HCT116 (cell line): ENCODE measurements around the gene PM20D2. TPM values are rescaled to one million over a fixed set of nuclear protein-coding genes. Genes with fewer than 3 reads are reported as not detected.

ENCODE experiments used
- ATAC-seq: fragments of 200-7000 bp; cut with Tn5 transposase; 2 replicates; pipeline ENCODE4 v1.9.1; 2020; ENCODE audit warnings: mild to moderate bottlenecking, moderate library complexity
- BruUV-seq: library from RNA; stranded (reverse); fragments of 400-500 nt; replicated peaks from 2 replicates; lab custom pipeline; 2021; lab: Mats Ljungman, UMichigan
- CTCF ChIA-PET: fragments of 300-600 bp; sonication (Branson Sonifier 250); formaldehyde crosslinking; loops from one replicate; lab custom pipeline; 2021; ENCODE audit warnings: antibody characterized with exemption; lab: Charles Lee
- POLR2A ChIA-PET: fragments of 300-600, 350-600 bp; sonication (Branson Sonifier 250); formaldehyde crosslinking; loops from one replicate; lab custom pipeline; 2021; ENCODE audit warnings: antibody characterized with exemption; lab: Charles Lee
- RAD21 ChIA-PET, 2 experiments: fragments of 300-600 bp; sonication (Branson Sonifier 250); formaldehyde crosslinking; loops; one replicate each; lab custom pipeline; 2023; ENCODE audit warnings: low total read pairs in 2 of 2; ENCODE audit not compliant: uncharacterized antibody in 2 of 2, unreplicated experiment in 2 of 2, low non-redundant PET in 1 of 2; lab: Charles Lee
- DNase-seq: peaks from one replicate; pipeline ENCODE4 v3.0.0-alpha.2; 2010; ENCODE audit warnings: low read depth, low spot score
- H2AFZ ChIP-seq: fragments of 200-600 bp; shearing (Covaris generic), sonication (generic); 2 replicates; pipeline ENCODE4 v1.6.1; 2017; ENCODE audit warnings: low read depth, mixed run types, mixed read lengths, antibody characterized with exemption, low read length; ENCODE audit not compliant: poor library complexity, severe bottlenecking
- H3K27ac ChIP-seq: 2 replicates; pipeline ENCODE4 v1.5.1; 2012; ENCODE audit warnings: low read depth, low read length
- H3K27me3 ChIP-seq: fragments of 200-600 bp; sonication (generic); 2 replicates; pipeline ENCODE4 v1.6.1; 2016; ENCODE audit warnings: mixed run types, low read length, mixed read lengths; ENCODE audit not compliant: insufficient read depth
- H3K36me3 ChIP-seq, 2 experiments: fragments of 200-500 bp in 1 of 2; fragments of 200-600 bp in 1 of 2; sonication (Bioruptor generic) in 1 of 2; sonication (generic) in 1 of 2; 2 replicates each; pipeline versions ENCODE4 v1.5.1 to v1.6.1; 2014 to 2016; ENCODE audit warnings: low read length in 2 of 2, inconsistent platforms in 1 of 2, mixed read lengths in 1 of 2, mixed run types in 1 of 2; ENCODE audit not compliant: insufficient read depth in 2 of 2, control insufficient read depth in 1 of 2
- H3K4me1 ChIP-seq, 2 experiments: fragments of 200-600 bp in 1 of 2; sonication (generic) in 1 of 2; 2 replicates each; pipeline versions ENCODE4 v1.5.1 to v1.6.1; 2012 to 2017; ENCODE audit warnings: low read length in 2 of 2, inconsistent platforms in 1 of 2, mild to moderate bottlenecking in 1 of 2, mixed read lengths in 1 of 2, mixed run types in 1 of 2, moderate library complexity in 1 of 2; ENCODE audit not compliant: insufficient read depth in 2 of 2, control insufficient read depth in 1 of 2
- H3K4me2 ChIP-seq: fragments of 200-600 bp; sonication (generic); 2 replicates; pipeline ENCODE4 v1.6.1; 2017; ENCODE audit warnings: mixed run types, low read length, mixed read lengths
- H3K4me3 ChIP-seq, 2 experiments: fragments of 200-600 bp in 1 of 2; sonication (generic) in 1 of 2; replicated peaks in 1 of 2; 2 replicates each; pipeline ENCODE4 v1.5.1; 2011 to 2016; ENCODE audit warnings: low read length in 2 of 2, control low read depth in 1 of 2, low read depth in 1 of 2, mild to moderate bottlenecking in 1 of 2, mixed read lengths in 1 of 2, mixed run types in 1 of 2
- H3K79me2 ChIP-seq: fragments of 200-600 bp; sonication (generic); 2 replicates; pipeline ENCODE4 v1.6.1; 2017; ENCODE audit warnings: mild to moderate bottlenecking, mixed run types, low read length, moderate library complexity, mixed read lengths; ENCODE audit not compliant: insufficient read depth
- H3K9ac ChIP-seq: fragments of 200-600 bp; sonication (generic); 2 replicates; pipeline ENCODE4 v1.6.1; 2016; ENCODE audit warnings: low read length, mixed read lengths
- H3K9me2 ChIP-seq: fragments of 200-600 bp; sonication (generic), shearing (Covaris generic); 2 replicates; pipeline ENCODE4 v1.6.1; 2017; ENCODE audit warnings: mixed run types, mild to moderate bottlenecking, moderate library complexity; ENCODE audit not compliant: insufficient read depth
- H3K9me3 ChIP-seq, 2 experiments: fragments of 200-500 bp in 1 of 2; fragments of 200-600 bp in 1 of 2; sonication (Bioruptor generic) in 1 of 2; sonication (generic) in 1 of 2; 2 replicates each; pipeline ENCODE4 v1.6.1; 2014 to 2017; ENCODE audit warnings: low read length in 2 of 2, mixed read lengths in 2 of 2, inconsistent platforms in 1 of 2, low read depth in 1 of 2, mild to moderate bottlenecking in 1 of 2, mixed run types in 1 of 2, moderate library complexity in 1 of 2; ENCODE audit not compliant: control insufficient read depth in 1 of 2, insufficient read depth in 1 of 2
- H4K20me1 ChIP-seq: fragments of 200-600 bp; sonication (generic), shearing (Covaris generic); 2 replicates; pipeline ENCODE4 v1.6.1; 2017; ENCODE audit warnings: mixed run types, mild to moderate bottlenecking, moderate library complexity; ENCODE audit not compliant: insufficient read depth
- CBX3 ChIP-seq: IDR thresholded peaks from 2 replicates; pipeline ENCODE4 v1.6.1; 2012; ENCODE audit warnings: low read depth
- CEBPB ChIP-seq: IDR thresholded peaks from 2 replicates; pipeline ENCODE4 v1.6.1; 2012; ENCODE audit warnings: low read depth
- CTCF ChIP-seq, 3 experiments: fragments of 200-600 bp in 1 of 3; sonication (generic) in 1 of 3; IDR thresholded peaks in 2 of 3; conservative IDR thresholded peaks in 1 of 3; 2 replicates each; pipeline ENCODE4 v1.5.1; 2012 to 2017; ENCODE audit warnings: low read depth in 2 of 3, low read length in 2 of 3, antibody characterized with exemption in 1 of 3, borderline replicate concordance in 1 of 3, control low read depth in 1 of 3, mild to moderate bottlenecking in 1 of 3, mixed read lengths in 1 of 3, mixed run types in 1 of 3, moderate library complexity in 1 of 3; ENCODE audit not compliant: insufficient read depth in 1 of 3
- ELF1 ChIP-seq: IDR thresholded peaks from 2 replicates; pipeline ENCODE4 v1.6.1; 2012; ENCODE audit warnings: low read depth, borderline replicate concordance
- EZH2 ChIP-seq: fragments of 200-600 bp; sonication (generic); IDR thresholded peaks from 2 replicates; pipeline ENCODE4 v1.6.1; 2017; ENCODE audit warnings: antibody characterized with exemption, mixed run types
- EZH2phosphoT487 ChIP-seq: fragments of 200-600 bp; IDR thresholded peaks from 2 replicates; pipeline ENCODE4 v1.6.1; 2018; ENCODE audit warnings: antibody characterized with exemption, borderline replicate concordance
- FOSL1 ChIP-seq: IDR thresholded peaks from 2 replicates; pipeline ENCODE4 v1.6.1; 2012; ENCODE audit warnings: low read depth
- JUND ChIP-seq: IDR thresholded peaks from 2 replicates; pipeline ENCODE4 v1.6.1; 2012
- MAX ChIP-seq: IDR thresholded peaks from 2 replicates; pipeline ENCODE4 v1.6.1; 2012
- POLR2A ChIP-seq: IDR thresholded peaks from 2 replicates; pipeline ENCODE4 v1.7.0; 2011; ENCODE audit warnings: borderline replicate concordance; ENCODE audit not compliant: insufficient read depth, insufficient read length; ENCODE audit errors: extremely low read depth
- POLR2AphosphoS5 ChIP-seq: IDR thresholded peaks from 2 replicates; pipeline ENCODE4 v1.6.1; 2011; ENCODE audit warnings: mild to moderate bottlenecking, low read depth, low read length, moderate library complexity
- RAD21 ChIP-seq: IDR thresholded peaks from 2 replicates; pipeline ENCODE4 v1.6.1; 2012; ENCODE audit warnings: low read depth, mild to moderate bottlenecking
- SIN3A ChIP-seq: IDR thresholded peaks from 2 replicates; pipeline ENCODE4 v1.6.1; 2012; ENCODE audit warnings: low read depth
- SRF ChIP-seq: IDR thresholded peaks from 2 replicates; pipeline ENCODE4 v1.6.1; 2012; ENCODE audit warnings: low read depth
- TCF7L2 ChIP-seq: IDR thresholded peaks from 2 replicates; pipeline ENCODE4 v1.7.0; 2011; ENCODE audit warnings: borderline replicate concordance, inconsistent platforms; ENCODE audit not compliant: insufficient read depth, insufficient read length; ENCODE audit errors: extremely low read depth
- ZBTB33 ChIP-seq: IDR thresholded peaks from 2 replicates; pipeline ENCODE4 v1.6.1; 2011; ENCODE audit warnings: mild to moderate bottlenecking, low read length, moderate library complexity; ENCODE audit not compliant: insufficient replicate concordance; ENCODE audit errors: extremely low read depth
- ZFX ChIP-seq: fragments of 450-650 bp; IDR thresholded peaks from 2 replicates; pipeline ENCODE4 v1.6.1; 2017
- ZNF274 ChIP-seq: fragments of 200-500 bp; sonication (Bioruptor generic); IDR thresholded peaks from 2 replicates; pipeline ENCODE4 v1.6.1; 2014; ENCODE audit warnings: mild to moderate bottlenecking, low read depth, low read length, inconsistent platforms
- intact Hi-C: fragments of 100-400 bp; cut with micrococcal nuclease; formaldehyde crosslinking; loops from 2 replicates; pipeline ENCODE4 v1.10.0; 2022
- total RNA-seq: library from RNA; stranded (reverse); gene quantifications from one replicate; pipeline ENCODE4 v1.2.1, GENCODE V29; 2021; ENCODE audit not compliant: unreplicated experiment

Gene PM20D2
- total RNA-seq, 1 experiment from 2014 or later, result 29.2 TPM

GRCh38 chr6:89116702-89117101 is 29.2 kb upstream of the PM20D2 start:
- Histone ChIP-seq H3K36me3 (no peaks in the 10 kb centered on the region), H2AFZ (peak overlapping the region; percentile 88), H3K27me3 (no peaks in the 10 kb centered on the region), H3K9me3 (no peaks in the 10 kb centered on the region), H4K20me1 (no peaks in the 10 kb centered on the region), H3K4me3 (peak overlapping the region in 1 of 2 experiments; percentile 56; a peak in 3 of 4 replicates), H3K27ac (no peak overlapping the region), H3K79me2 (no peaks in the 10 kb centered on the region), H3K4me1 (peaks cover 0 to 22% of the 10 kb centered on the region in 2 experiments; a peak in 3 of 4 replicates), H3K9me2 (no peaks in the 10 kb centered on the region), H3K9ac (no peak overlapping the region), H3K4me2 (peak overlapping the region; percentile 74)
- ChIA-PET CTCF (interaction anchor here (0.6 kb wide), 1 partner anchor 19 kb away, joined by 3 read pairs; no protein-coding TSS in a partner anchor), POLR2A (no interaction called here), RAD21 (interaction anchor here in 1 of 2 experiments (0.6 kb wide), 1 partner anchor 126 kb away, joined by 3 read pairs; no protein-coding TSS in a partner anchor)
- TF ChIP-seq MAX (no peak), EZH2phosphoT487 (no peak), FOSL1 (no peak), SRF (no peak), CTCF (IDR thresholded peaks at IDR 0.05 in 2 of 3, conservative IDR thresholded peaks at IDR 0.05 in 1 of 3; ENCODE audit: borderline replicate concordance in 1 of 3, insufficient read depth in 1 of 3, low read depth in 2 of 3, low read length in 2 of 3) (no peak), CEBPB (no peak), RAD21 (no peak), EZH2 (no peak), JUND (no peak), ZBTB33 (no peak), ZFX (no peak), ELF1 (no peak), POLR2A (no peak), POLR2AphosphoS5 (no peak), ZNF274 (no peak), TCF7L2 (no peak), CBX3 (no peak), SIN3A (no peak)
- intact Hi-C loops, result no loop called here
- ATAC-seq (no peak), DNase-seq (no peak)
- BruUV-seq, result no TSS peak
